Cerebellar cortex (tissue), 1 donor: ENCODE data around the gene C11orf86.
"Not testable (repeated sequence)": the region's sequence is repeated elsewhere in the genome, so short reads cannot be mapped to it uniquely, and the experiment has no call there.

Experiments
- DNase-seq: peaks from one replicate; pipeline ENCODE4 v3.0.0-alpha.2; 2015; ENCODE audit warnings: low spot score

C11orf86 gene

DNA sequence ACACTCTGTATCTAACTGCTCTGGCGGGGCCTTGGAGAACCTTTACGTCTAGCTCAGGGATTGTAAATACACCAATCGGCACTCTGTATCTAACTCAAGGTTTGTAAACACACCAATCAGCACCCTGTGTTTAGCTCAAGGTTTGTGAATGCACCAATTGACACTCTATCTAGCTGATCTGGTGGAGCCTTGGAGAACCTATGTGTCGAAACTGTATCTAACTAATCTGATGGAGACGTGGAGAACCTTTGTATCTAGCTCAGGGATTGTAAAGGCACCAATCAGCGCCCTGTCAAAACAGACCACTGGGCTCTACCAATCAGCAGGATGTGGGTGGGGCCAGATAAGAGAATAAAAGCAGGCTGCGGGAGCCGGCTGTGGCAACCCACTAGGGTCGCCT lies 14.3 kb downstream of the C11orf86 start:
- DNase-seq, result not testable (repeated sequence)

DNA sequence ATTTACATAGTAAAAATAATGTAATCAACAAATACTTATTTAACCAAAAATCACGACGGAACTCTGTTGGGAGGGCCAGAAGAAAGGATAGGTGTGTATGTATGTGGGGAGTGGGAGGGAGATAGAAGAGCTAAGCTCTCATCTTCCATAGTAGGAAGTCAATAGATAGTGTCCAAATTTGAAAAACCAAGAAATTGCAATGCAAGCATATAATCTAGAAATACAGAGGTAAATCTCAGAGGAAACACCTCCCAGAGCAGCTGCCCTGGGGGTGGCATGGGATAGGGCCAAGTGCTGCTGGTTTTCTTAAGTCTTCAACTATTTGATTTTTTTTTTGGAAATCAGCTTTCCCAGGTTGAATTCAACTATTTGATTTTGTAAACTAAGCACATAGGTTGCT lies 16.9 kb downstream of the C11orf86 start:
- no peak for DNase-seq

DNA sequence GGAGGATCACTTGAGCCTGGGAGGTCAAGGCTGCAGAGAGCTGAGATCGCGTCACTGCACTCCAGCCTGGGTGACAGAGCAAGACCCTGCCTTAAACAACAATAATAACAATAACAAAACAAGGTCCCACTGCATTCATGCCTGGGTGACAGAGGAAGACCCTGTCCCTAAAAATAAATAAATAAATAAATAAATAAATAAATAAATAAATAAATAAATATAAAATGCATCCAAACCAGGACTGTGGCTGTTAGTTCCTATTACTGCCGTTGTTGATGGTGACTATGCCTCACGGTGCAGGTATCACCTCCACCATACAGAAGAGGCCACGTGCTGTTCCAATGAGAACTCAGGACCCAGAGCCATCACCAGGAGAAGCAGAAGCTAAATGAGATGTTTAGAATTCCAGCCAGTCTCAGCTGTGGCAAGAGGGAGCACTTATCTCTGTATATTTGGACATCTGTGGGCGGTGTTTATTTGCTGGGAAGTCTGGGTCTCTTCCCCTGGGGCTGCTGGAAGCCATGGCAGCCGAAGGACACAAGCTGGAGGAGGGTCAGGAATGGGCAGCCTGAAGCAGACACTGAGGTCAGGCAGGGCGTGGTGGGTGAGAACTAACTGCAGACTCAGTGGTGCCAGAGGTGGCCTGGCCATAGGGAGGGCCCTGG lies 21.6 kb downstream of the C11orf86 start:
- DNase-seq, result no peak

DNA sequence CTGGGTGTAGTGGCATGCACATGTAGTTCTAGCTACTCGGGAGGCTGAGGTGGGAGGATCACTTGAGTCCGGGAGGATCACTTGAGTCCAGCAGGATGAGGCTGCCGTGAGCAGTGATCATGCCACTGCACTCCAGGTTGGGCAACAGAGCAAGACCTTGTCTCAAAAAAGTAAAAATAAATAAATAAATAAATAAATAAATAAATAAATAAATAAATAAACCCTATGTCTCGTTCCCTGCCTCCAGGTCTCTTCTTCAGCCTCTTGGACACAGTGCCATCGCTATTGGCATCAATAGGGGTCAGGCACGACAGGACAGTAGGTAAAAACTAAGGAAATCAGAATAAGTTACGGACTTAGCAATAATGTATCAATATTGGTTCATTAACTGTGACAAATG lies 24.5 kb downstream of the C11orf86 start:
- DNase-seq, result no peak

DNA sequence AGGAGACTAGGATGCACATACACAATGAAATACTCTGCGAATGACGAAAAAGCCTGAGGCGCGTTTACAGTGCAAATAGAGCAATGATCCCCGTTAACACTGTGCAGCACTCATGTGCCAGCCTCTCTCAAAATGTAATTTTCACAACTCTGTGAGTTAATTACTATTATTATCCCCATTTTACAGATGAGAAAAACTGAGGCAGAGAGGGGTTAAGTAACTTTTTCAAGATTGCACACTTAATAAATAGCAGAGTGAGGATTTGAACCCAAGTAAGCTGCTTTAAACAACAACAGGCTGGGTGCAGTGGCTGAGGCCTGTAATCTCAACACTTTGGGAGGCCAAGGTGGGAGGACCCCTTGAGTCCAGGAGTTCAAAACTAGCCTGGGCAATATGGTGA lies 26.2 kb downstream of the C11orf86 start:
- no peak for DNase-seq

DNA sequence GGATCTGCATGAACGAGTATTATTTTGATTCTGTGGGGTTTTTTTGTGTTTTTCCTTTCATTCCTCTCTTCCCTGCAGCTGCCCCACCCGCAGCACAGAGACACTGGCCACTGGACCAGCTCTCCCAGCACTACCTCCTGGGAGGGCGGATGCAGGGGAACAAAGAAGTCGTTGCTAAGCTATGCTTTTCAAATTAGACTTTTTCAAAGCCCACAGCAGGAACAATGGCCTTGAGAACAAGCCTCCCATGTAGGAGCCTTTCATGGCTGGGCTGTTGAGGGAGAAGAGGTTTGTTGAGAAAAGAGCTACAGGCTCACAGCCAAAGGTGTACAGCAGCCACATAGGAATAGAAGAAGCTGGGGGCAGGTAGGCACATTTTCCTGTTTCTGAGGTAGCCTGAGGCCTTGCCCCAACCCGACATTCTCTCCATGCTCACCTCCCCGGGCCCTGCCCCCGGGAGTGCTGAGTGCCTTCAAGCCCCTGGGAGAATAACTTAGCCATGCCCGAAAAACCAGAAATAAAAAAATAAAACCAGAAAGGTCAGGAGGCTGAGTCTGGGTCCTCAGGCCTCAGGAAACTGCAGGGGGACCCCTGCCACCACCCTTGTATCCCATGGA lies 27.3 kb downstream of the C11orf86 start:
- no peak for DNase-seq

DNA sequence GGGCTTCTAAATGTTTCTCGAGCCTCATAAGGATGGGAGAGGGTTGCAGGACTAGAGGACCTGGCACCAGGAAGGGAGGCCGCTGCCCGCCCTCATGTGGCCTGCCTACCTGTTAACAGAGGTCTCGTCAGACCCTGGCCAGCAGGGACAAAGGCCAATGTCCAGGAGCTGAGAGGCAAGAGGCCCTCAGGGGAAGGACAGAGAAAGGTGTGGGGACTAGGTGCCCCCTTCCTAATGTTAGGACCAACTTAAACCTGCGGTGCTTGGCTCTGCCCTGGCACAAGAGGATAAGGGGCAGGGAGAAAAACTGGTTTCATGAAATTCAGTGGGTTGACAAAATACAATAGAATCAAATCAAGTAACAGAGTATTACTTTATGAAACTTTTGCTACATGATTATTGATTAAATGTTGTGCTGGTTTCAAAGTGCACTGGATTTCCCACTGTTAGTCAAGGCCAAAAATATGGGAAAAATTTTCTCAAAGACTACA lies 27.9 kb downstream of the C11orf86 start:
- no peak for DNase-seq

DNA sequence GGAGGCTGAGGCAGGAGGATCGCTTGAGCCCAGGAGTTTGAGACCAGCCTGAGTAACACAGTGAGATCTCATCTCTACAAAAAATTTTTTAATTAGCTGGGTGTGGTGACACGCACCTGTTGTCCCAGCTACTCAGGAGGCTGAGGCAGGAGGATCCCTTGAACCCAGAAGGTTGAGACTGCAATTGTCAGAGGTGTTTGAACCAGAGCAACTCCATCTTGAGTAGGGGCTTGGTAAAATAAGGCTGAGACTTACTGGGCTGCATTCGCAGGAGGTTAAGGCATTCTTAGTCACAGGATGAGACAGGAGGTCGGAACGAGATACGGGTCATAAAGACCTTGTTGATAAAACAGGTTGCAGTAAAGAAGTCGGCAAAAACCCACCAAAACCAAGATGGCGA lies 30.1 kb downstream of the C11orf86 start:
- not testable (repeated sequence) for DNase-seq

DNA sequence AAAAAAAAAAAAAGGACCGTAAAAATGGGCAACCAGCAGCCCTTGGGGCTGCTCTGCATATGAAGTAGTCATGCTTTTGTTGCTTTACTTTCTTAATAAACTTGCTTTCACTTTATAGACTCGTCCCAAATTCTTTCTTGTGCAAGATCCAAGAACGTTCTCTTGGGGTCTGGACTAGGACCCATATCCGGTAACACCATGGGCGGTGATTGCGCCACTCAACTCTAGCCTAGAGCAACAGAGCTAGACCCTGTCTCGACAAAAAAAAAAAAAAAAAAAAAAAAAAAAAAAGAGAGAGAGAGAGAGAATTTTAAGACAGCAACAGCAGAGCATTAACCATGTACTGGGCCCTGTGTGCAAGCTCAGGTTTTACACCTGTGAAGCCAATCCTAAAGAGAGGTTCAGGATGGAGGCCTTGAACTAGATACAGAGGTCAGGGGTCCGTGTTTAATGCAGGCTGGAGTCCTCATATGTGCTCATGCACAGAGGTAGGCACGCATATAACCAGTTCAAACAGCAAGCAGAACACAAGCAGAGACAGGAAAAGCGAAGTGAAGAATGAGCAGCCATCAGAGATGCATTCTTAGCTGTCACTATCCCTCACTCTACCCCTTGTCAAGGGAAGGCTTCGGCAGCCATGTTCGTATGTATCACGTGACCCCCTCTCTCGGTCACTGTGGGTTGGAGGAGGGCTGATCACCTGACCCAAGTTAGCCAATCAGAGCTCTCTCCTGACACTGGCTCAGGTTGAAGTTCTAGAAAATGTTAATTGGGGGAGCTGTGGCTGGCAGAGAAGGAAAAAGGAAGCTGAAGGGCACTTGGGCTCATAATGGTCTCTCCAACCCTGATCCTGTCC lies 31.2 kb downstream of the C11orf86 start:
- peak; percentile 67 for DNase-seq

DNA sequence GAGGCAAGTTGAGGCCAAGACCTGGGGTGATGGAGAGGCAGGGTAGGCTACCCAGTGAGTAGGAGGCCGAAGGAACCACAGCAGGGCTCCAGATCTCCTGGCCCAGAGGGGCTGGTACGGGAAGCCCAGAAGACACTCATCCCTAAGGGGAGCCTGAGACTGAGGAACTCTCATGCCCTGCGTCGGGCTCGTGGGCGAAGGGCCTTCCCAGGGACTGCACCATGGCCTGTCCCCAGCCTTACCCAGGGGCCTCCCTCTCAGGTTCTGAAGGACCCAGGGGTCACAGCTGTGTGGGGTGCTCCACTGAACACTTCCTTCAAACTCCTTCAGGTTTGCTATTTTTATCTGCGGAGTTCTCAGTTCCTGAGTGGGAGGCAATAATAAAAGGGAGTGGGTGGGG lies 32.0 kb downstream of the C11orf86 start:
- DNase-seq, result no peak

DNA sequence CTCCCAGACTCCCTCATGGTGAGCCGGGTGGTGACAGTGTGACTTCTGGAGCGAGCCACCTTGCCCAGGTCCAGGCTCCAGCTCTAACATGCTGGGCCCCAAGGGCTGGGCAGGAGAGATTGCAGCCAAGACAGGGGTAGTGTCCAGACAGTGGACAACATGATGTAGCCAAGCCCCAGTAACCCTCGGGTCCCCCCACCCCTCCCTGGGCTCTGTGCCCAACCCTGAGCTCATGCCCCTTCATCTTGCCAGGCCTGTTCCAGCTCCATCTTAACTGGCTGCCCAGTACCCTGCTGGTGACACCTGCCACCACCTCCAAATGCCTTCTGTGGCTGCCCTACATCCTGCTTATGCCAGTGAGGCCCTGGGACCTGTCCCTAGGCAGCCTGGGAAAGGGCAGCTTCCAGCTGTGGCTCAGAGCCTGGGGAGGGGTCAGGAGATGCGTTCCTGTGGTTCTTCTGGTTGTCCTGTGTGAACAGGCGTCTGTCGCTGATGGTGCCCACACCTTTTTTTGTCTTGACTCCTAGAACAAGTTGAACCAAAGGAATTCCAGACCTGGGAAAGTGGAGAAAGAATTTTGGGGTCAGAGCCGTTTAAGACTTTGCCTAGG lies 35.3 kb downstream of the C11orf86 start:
- peak; percentile 94 for DNase-seq

DNA sequence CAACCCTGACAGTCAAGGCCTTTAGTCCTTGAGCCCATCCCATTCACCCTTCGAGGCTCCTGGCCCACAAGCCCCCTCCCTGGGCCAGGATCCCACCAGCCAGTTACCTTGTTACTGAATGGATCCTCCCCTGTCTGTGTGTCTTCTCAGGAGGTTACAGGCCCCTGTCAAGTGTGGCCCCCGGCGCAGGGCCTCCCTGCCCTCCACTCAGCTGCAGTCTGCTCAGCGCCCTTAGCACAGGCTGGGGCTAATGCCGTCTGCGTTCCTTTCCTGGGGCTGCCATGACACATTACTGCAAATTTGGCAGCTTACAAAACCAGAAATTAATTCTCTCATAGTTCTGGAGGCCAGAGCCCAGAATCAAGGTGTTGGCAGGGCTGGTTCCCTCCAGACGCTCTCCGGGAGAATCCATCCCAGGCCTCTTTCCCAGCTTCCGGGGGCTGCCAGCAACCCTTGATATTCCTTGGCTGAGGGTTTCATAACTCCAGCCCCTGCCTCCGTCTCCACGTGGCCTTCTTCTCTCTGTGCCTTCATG lies 38.5 kb downstream of the C11orf86 start:
- DNase-seq, result peak; percentile 58

DNA sequence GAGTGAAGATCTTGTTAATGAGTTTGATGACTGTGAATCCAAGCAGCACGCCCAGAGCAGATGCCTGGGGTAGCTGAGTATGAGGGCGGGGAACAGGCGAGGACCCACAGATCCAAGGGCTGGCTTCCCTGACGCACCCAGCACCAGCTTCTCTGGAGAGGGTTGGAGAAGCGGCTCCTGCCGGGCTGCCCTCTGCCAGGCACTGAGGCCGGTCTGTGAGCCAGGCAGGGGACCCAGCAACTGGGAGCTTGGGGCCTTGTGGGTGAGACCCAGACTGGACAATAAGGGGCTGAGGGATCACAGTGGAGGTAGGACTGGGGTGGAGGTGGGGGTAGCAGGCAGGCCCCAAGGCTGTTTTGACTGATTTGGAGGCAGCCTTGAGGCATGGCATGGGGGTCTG lies 39.2 kb downstream of the C11orf86 start:
- DNase-seq, result no peak

DNA sequence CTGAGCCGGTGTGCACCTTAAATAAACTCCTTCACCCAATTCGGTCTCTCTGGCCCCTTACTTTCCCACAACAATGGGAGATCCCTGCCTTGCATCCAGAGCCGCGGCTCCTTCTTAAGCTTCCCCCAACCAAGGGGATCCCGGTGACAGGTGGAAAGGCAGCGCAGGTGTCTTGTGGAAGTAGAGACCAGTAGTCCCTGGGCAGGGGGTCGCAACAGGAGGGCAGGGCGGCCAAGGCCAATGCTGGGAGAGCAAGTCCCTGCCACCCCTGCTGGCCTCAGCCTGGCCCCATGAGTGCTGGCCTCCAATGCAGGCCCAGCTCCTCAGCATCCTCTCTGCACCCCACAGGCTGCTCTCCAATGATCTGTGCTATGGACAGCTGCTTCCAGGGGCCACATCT lies 39.9 kb downstream of the C11orf86 start:
- no peak for DNase-seq

DNA sequence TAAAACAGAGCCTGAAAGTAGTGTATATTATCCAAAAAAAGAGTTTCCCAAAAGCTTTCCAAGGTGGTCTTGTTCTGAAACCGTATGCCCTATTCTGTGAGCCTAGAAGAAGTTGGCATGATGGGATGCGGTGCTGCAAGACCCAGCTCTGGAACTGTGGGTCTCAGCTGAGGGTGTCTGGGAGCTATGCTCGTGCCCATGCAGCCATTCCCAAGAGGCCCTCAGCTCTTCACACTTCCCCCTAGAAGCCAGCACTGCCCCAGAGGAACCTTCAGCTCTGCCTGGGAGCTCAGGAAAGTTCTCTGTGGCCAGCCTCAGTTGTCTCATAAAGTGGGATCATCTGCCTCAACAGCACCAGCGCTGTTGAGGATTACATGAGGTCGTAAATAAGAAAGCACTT lies 41.4 kb downstream of the C11orf86 start:
- DNase-seq, result no peak

DNA sequence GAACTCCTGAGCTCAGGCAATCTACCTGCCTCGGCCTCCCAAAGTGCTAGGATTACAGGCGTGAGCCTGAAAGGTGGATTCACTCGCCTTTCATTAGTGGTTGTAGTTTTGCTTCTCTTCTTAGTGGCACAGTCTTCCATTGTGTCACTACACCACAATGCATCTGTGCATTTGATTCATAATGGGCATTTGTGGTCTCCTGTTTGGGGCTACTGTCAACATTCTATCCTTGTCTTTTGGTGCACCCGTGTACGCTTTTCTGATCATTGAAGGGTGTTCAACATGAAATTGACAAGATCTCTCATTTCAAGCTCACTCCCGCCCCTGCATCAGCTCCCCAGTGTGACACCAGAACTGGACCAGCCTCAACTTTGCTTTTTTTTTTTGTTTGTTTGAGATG lies 45.8 kb downstream of the C11orf86 start:
- DNase-seq, result no peak

DNA sequence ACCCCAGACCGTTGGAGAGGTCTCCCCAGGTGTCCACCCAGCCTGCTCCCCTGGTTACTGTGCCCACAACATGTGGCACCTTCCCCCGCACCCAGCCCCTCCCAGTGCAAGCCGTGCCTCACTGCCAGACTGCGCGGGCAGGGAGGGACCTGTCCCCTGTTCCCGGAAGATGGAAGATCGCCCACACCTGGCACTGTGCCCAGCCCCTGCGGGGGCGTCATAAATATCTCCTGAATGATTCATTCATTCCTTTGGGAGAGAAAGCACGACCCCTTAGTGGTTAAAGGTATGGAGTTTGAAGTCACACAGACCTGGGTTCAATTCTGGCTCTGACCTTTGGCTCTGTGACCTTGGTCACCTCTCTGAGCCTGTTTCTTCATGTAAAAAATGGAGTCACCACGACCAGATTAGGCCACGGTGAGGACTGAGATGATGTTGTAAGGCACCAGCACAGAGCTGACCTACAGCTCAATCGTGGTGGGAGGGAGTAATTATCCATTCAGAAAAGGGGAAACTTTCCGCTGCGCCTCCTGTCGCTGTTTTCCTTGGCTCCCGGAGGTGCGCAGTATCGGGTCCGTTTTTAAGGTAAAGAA lies 47.3 kb downstream of the C11orf86 start:
- DNase-seq, result no peak

DNA sequence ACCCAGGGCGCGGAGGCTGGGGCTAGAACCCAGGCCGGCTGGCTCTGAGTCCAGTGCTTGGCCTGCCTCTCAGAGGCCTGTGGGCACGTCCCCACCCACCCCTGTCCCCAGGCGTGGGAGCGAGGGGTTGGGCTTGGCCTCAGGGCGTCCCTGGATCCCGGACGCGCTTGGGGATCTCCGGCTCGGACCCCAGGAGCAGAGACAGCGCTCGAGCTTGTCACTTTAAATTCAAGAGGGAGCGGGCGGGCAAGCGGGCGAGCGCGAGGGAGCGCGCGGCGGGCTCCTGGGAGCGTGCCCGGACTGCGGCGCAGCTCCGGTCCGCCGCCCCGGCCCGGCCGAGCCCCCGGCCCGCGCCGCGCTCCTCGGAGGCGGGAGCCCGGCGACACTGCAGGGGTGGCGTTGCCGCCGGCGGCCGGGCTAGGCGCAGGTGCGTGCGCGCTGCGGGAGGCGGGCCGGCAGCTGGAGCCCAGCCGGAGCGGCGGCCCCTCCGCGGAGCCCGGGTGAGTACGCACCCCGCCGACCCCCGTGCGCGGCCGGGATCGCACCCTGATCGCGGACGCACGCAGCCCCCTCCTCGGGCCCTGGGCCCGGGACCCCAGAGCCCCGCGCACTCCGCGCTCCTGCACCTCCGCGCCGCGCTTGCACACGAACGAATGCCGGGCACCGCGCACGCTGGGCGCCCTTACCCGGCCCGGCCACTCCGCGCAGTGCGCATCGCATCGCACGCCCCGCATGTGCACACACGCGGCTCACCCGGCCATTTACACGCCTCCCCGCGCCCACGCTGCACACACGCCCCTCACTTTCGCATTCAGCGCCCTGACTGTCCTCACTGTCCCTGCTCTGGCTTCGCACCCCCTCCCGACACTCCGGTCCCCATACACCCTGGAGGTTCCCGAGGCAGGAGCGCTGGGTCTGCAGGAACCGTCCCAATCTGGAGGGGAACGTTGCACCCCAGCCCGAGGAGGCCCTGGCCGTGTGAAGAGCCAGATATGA lies 48.2 kb downstream of the C11orf86 start, which contains the start of gene SYT12:
Gene SYT12 (plus strand): TSS at position 174 of the 996 bp plus-strand sequence. CDS start 7,011 bp downstream, outside the sequence.
- peak; percentile 43 for DNase-seq

DNA sequence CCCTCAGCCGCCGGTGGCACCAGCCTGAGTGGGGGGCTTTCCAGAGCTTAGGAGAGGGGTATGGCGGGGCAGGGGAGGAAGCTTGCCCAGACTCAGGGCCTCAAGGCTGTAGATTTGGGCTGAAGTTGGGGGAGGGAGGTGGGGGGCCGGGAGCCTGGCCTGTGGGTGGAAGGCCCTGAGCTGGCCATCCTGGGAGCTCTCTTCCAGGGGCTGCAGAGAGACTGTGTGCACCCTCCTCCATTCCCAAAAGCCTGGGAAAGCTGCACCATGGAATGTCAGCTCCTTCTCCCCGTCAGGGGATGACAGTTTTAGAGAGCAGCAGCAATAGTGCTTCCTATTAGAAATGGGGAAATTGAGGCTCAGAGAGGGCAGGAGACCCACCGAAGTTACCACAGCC lies 48.9 kb downstream of the C11orf86 start:
- no peak for DNase-seq

DNA sequence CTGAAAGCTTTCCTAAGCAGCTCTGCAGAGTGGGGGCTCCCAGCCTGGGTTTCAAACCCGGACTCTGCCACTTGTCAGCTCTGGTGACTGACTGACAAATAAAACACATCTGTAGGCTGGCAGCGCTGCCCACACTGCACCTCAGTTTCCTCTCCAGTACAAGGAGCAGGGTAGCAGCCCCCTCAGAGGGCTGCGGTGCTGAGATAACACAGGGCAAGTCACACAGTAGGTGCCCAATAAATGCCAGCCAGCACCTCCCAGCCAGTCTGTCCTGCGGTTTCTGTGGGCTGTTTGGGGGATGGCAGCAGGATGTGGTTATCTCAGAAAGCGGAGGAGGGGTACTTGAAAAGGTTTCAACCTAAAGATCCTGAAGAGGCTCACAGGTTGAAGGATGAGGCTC lies 49.3 kb downstream of the C11orf86 start:
- DNase-seq, result no peak
